Left ventricle myocardium inferior (tissue), 1 donor: ENCODE data around the gene MAP7. TPM values are rescaled to one million over a fixed set of nuclear protein-coding genes. Genes with fewer than 3 reads are reported as not detected.

ENCODE experiments used
- DNase-seq: peaks from one replicate; pipeline ENCODE4 v3.0.0-alpha.2; 2020
- H3K27ac ChIP-seq: fragments of 200-600 bp; replicated peaks from 2 replicates; pipeline ENCODE4 v1.8.0; 2021
- H3K27me3 ChIP-seq: fragments of 200-600 bp; 2 replicates; pipeline ENCODE4 v1.8.0; 2021; ENCODE audit warnings: low read depth
- H3K36me3 ChIP-seq: fragments of 200-600 bp; 2 replicates; pipeline ENCODE4 v1.8.0; 2021
- H3K4me1 ChIP-seq: fragments of 200-600 bp; 2 replicates; pipeline ENCODE4 v1.8.0; 2021
- H3K4me3 ChIP-seq: fragments of 200-600 bp; 2 replicates; pipeline ENCODE4 v1.8.0; 2021; ENCODE audit warnings: mild to moderate bottlenecking, moderate library complexity
- H3K9me3 ChIP-seq: fragments of 200-600 bp; replicated peaks from 2 replicates; pipeline ENCODE4 v1.8.0; 2021
- CTCF ChIP-seq: fragments of 200-600 bp; IDR thresholded peaks from 2 replicates; pipeline ENCODE4 v1.8.0; 2021; ENCODE audit warnings: antibody characterized with exemption, mild to moderate bottlenecking, borderline replicate concordance
- intact Hi-C: fragments of 100-400 bp; cut with micrococcal nuclease; formaldehyde crosslinking; loops from one replicate; pipeline ENCODE4 v1.11.0; 2022
- total RNA-seq: library from RNA; stranded (reverse); fragmentation: NEBNext Ultra II Directional; extraction: Animal tissue kit (Norgen Biotek cat#: 25700); gene quantifications from one replicate; pipeline ENCODE4 v1.2.1, GENCODE V29; 2021
- donor health status: DM: no; HTN: yes; CAD: no; lungs with severe emphysema.

Gene MAP7
- total RNA-seq, 1 donor from 2014 or later = 3.1 TPM

- intact Hi-C loops = no loop called here
- no peak for TF ChIP-seq CTCF
- DNase-seq = no peak
- no peak overlapping the region for H3K4me3 ChIP-seq
- H3K27ac ChIP-seq = no peak overlapping the region
- no peaks in the 10 kb centered on the region for H3K36me3 ChIP-seq
- H3K27me3 ChIP-seq = no peaks in the 10 kb centered on the region
- no peaks in the 10 kb centered on the region for H3K4me1 ChIP-seq
- no peaks in the 10 kb centered on the region for H3K9me3 ChIP-seq
Observed at GRCh38 chr6:136424450-136424849, 125.8 kb downstream of the MAP7 start.

GRCh38 chr6:136421537-136422158, 128.6 kb downstream of the MAP7 start:
- no peak for TF ChIP-seq CTCF
- Histone ChIP-seq H3K27me3 (no peaks in the 10 kb centered on the region), H3K4me3 (no peak overlapping the region), H3K4me1 (no peaks in the 10 kb centered on the region), H3K9me3 (no peaks in the 10 kb centered on the region), H3K27ac (no peak overlapping the region), H3K36me3 (no peaks in the 10 kb centered on the region)
- intact Hi-C loops = no loop called here
- DNase-seq = no peak

- Histone ChIP-seq H3K4me1 (no peaks in the 10 kb centered on the region), H3K27ac (no peak overlapping the region), H3K9me3 (no peaks in the 10 kb centered on the region), H3K27me3 (no peaks in the 10 kb centered on the region), H3K4me3 (no peak overlapping the region), H3K36me3 (no peaks in the 10 kb centered on the region)
- TF ChIP-seq CTCF = no peak
- no peak for DNase-seq
- intact Hi-C loops = no loop called here
Observed at GRCh38 chr6:136420853-136421252, 129.4 kb downstream of the MAP7 start.

- no peak for DNase-seq
- intact Hi-C loops = no loop called here
- no peaks in the 10 kb centered on the region for H3K4me1 ChIP-seq
- H3K4me3 ChIP-seq = no peak overlapping the region
- TF ChIP-seq CTCF = no peak
- H3K27ac ChIP-seq = no peak overlapping the region
- H3K9me3 ChIP-seq = no peaks in the 10 kb centered on the region
- no peaks in the 10 kb centered on the region for H3K27me3 ChIP-seq
- no peaks in the 10 kb centered on the region for H3K36me3 ChIP-seq
Observed at GRCh38 chr6:136415351-136416007, 134.7 kb downstream of the MAP7 start.

GRCh38 chr6:136412410-136412809, 137.8 kb downstream of the MAP7 start:
- Histone ChIP-seq H3K4me1 (no peaks in the 10 kb centered on the region), H3K9me3 (no peaks in the 10 kb centered on the region), H3K27ac (no peak overlapping the region), H3K36me3 (no peaks in the 10 kb centered on the region), H3K4me3 (no peak overlapping the region), H3K27me3 (no peaks in the 10 kb centered on the region)
- no peak for TF ChIP-seq CTCF
- DNase-seq = no peak
- intact Hi-C loops = no loop called here
